ENCODE data around the gene MMP11.

The MMP11 gene

GRCh38 chr22:23793326-23793725, 20.7 kb downstream of the MMP11 start:
- no peaks in the 10 kb centered on the region for H3K9me3 Mint-ChIP-seq
- peaks cover 17% of the 10 kb centered on the region for H3K4me1 Mint-ChIP-seq (ENCODE audit: low read depth)
- H3K36me3 Mint-ChIP-seq (ENCODE audit: low read depth), result peaks cover 23% of the 10 kb centered on the region
- no peak overlapping the region for H3K27ac Mint-ChIP-seq
- no peak overlapping the region for H3K4me3 Mint-ChIP-seq
- no peaks in the 10 kb centered on the region for H3K27me3 Mint-ChIP-seq (ENCODE audit: low read depth)

- H3K36me3 Mint-ChIP-seq (ENCODE audit: low read depth), result peaks cover 30% of the 10 kb centered on the region
Observed at GRCh38 chr22:23796461-23796860, 23.8 kb downstream of the MMP11 start.

GRCh38 chr22:23800297-23801237, 27.9 kb downstream of the MMP11 start:
- Mint-ChIP-seq H3K4me1 (ENCODE audit: low read depth) (no peaks in the 10 kb centered on the region), H3K36me3 (ENCODE audit: low read depth) (peaks cover 39% of the 10 kb centered on the region), H3K4me3 (no peak overlapping the region), H3K27ac (no peak overlapping the region), H3K9me3 (no peaks in the 10 kb centered on the region), H3K27me3 (ENCODE audit: low read depth) (no peaks in the 10 kb centered on the region)

More at GRCh38 chr22:23796461-23796860, 23.8 kb downstream of the MMP11 start:
- H3K4me3 Mint-ChIP-seq, result no peak overlapping the region
- no peak overlapping the region for H3K27ac Mint-ChIP-seq
- peaks cover 9% of the 10 kb centered on the region for H3K4me1 Mint-ChIP-seq (ENCODE audit: low read depth)
- no peaks in the 10 kb centered on the region for H3K27me3 Mint-ChIP-seq (ENCODE audit: low read depth)
- no peaks in the 10 kb centered on the region for H3K9me3 Mint-ChIP-seq

- H3K9me3 Mint-ChIP-seq, result no peaks in the 10 kb centered on the region
- H3K4me1 Mint-ChIP-seq (ENCODE audit: low read depth), result no peaks in the 10 kb centered on the region
- H3K36me3 Mint-ChIP-seq (ENCODE audit: low read depth), result peaks cover 42% of the 10 kb centered on the region
- no peak overlapping the region for H3K4me3 Mint-ChIP-seq
- no peaks in the 10 kb centered on the region for H3K27me3 Mint-ChIP-seq (ENCODE audit: low read depth)
- no peak overlapping the region for H3K27ac Mint-ChIP-seq
Observed at GRCh38 chr22:23801238-23801821, 28.7 kb downstream of the MMP11 start.

- Mint-ChIP-seq H3K27ac (no peak overlapping the region), H3K27me3 (ENCODE audit: low read depth) (no peaks in the 10 kb centered on the region), H3K36me3 (ENCODE audit: low read depth) (peaks cover 40% of the 10 kb centered on the region), H3K4me3 (no peak overlapping the region), H3K9me3 (no peaks in the 10 kb centered on the region), H3K4me1 (ENCODE audit: low read depth) (no peaks in the 10 kb centered on the region)
Observed at GRCh38 chr22:23801886-23802377, 29.3 kb downstream of the MMP11 start.

GRCh38 chr22:23803001-23803819, 30.6 kb downstream of the MMP11 start:
- Mint-ChIP-seq H3K4me1 (ENCODE audit: low read depth) (no peaks in the 10 kb centered on the region), H3K27ac (no peak overlapping the region), H3K36me3 (ENCODE audit: low read depth) (peaks cover 45% of the 10 kb centered on the region)

GRCh38 chr22:23804781-23805291, 32.2 kb downstream of the MMP11 start:
- Mint-ChIP-seq H3K4me1 (ENCODE audit: low read depth) (no peaks in the 10 kb centered on the region), H3K36me3 (ENCODE audit: low read depth) (peaks cover 45% of the 10 kb centered on the region), H3K27ac (no peak overlapping the region), H3K9me3 (no peaks in the 10 kb centered on the region), H3K4me3 (no peak overlapping the region), H3K27me3 (ENCODE audit: low read depth) (no peaks in the 10 kb centered on the region)

More at GRCh38 chr22:23803001-23803819, 30.6 kb downstream of the MMP11 start:
- Mint-ChIP-seq H3K27me3 (ENCODE audit: low read depth) (no peaks in the 10 kb centered on the region), H3K4me3 (no peak overlapping the region), H3K9me3 (no peaks in the 10 kb centered on the region)

GRCh38 chr22:23806837-23807236, 34.2 kb downstream of the MMP11 start:
- Mint-ChIP-seq H3K27ac (no peak overlapping the region), H3K36me3 (ENCODE audit: low read depth) (peaks cover 42% of the 10 kb centered on the region), H3K27me3 (ENCODE audit: low read depth) (no peaks in the 10 kb centered on the region), H3K4me3 (no peak overlapping the region), H3K9me3 (no peaks in the 10 kb centered on the region), H3K4me1 (ENCODE audit: low read depth) (no peaks in the 10 kb centered on the region)

GRCh38 chr22:23812378-23812777, 39.7 kb downstream of the MMP11 start:
- Mint-ChIP-seq H3K36me3 (ENCODE audit: low read depth) (peaks cover 32% of the 10 kb centered on the region), H3K9me3 (no peaks in the 10 kb centered on the region), H3K27me3 (ENCODE audit: low read depth) (no peaks in the 10 kb centered on the region), H3K4me1 (ENCODE audit: low read depth) (no peaks in the 10 kb centered on the region), H3K4me3 (no peak overlapping the region), H3K27ac (no peak overlapping the region)

- peaks cover 15% of the 10 kb centered on the region for H3K4me1 Mint-ChIP-seq (ENCODE audit: low read depth)
- no peaks in the 10 kb centered on the region for H3K27me3 Mint-ChIP-seq (ENCODE audit: low read depth)
- H3K9me3 Mint-ChIP-seq, result no peaks in the 10 kb centered on the region
- no peak overlapping the region for H3K27ac Mint-ChIP-seq
- no peak overlapping the region for H3K4me3 Mint-ChIP-seq
- H3K36me3 Mint-ChIP-seq (ENCODE audit: low read depth), result peaks cover 38% of the 10 kb centered on the region
Observed at GRCh38 chr22:23815541-23816155, 43.0 kb downstream of the MMP11 start.

- H3K27me3 Mint-ChIP-seq (ENCODE audit: low read depth), result no peaks in the 10 kb centered on the region
- no peak overlapping the region for H3K4me3 Mint-ChIP-seq
- H3K4me1 Mint-ChIP-seq (ENCODE audit: low read depth), result peaks cover 19% of the 10 kb centered on the region
- peaks cover 34% of the 10 kb centered on the region for H3K36me3 Mint-ChIP-seq (ENCODE audit: low read depth)
- H3K9me3 Mint-ChIP-seq, result no peaks in the 10 kb centered on the region
- no peak overlapping the region for H3K27ac Mint-ChIP-seq
Observed at GRCh38 chr22:23816156-23816976, 43.7 kb downstream of the MMP11 start.

GRCh38 chr22:23817146-23817545, 44.5 kb downstream of the MMP11 start:
- Mint-ChIP-seq H3K36me3 (ENCODE audit: low read depth) (peaks cover 31% of the 10 kb centered on the region), H3K9me3 (no peaks in the 10 kb centered on the region), H3K27me3 (ENCODE audit: low read depth) (no peaks in the 10 kb centered on the region), H3K27ac (no peak overlapping the region), H3K4me3 (no peak overlapping the region), H3K4me1 (ENCODE audit: low read depth) (peaks cover 19% of the 10 kb centered on the region)

GRCh38 chr22:23818541-23818940, 45.9 kb downstream of the MMP11 start:
- Mint-ChIP-seq H3K27me3 (ENCODE audit: low read depth) (no peaks in the 10 kb centered on the region), H3K36me3 (ENCODE audit: low read depth) (peaks cover 37% of the 10 kb centered on the region), H3K27ac (no peak overlapping the region), H3K4me3 (no peak overlapping the region), H3K4me1 (ENCODE audit: low read depth) (peaks cover 24% of the 10 kb centered on the region), H3K9me3 (no peaks in the 10 kb centered on the region)

All from T-helper 1 cell treated with Interleukin-12 subunit alpha and Interleukin-12 subunit beta and Interleukin-4 antibody, amounts not matched to agents 30 μg/mL and 1 μg/mL, for 36 hours (primary cell).